ENCODE data around the gene DLK2. TPM values are rescaled to one million over a fixed set of nuclear protein-coding genes. Genes with fewer than 3 reads are reported as not detected.
A peak's percentile ranks its signal among the peaks of the same experiment; 100 is the strongest.

Gene DLK2
- total and polyA plus RNA-seq, 10 donors: 0.12 to 0.68 (median 0.42) TPM; not detected in 2

DNA sequence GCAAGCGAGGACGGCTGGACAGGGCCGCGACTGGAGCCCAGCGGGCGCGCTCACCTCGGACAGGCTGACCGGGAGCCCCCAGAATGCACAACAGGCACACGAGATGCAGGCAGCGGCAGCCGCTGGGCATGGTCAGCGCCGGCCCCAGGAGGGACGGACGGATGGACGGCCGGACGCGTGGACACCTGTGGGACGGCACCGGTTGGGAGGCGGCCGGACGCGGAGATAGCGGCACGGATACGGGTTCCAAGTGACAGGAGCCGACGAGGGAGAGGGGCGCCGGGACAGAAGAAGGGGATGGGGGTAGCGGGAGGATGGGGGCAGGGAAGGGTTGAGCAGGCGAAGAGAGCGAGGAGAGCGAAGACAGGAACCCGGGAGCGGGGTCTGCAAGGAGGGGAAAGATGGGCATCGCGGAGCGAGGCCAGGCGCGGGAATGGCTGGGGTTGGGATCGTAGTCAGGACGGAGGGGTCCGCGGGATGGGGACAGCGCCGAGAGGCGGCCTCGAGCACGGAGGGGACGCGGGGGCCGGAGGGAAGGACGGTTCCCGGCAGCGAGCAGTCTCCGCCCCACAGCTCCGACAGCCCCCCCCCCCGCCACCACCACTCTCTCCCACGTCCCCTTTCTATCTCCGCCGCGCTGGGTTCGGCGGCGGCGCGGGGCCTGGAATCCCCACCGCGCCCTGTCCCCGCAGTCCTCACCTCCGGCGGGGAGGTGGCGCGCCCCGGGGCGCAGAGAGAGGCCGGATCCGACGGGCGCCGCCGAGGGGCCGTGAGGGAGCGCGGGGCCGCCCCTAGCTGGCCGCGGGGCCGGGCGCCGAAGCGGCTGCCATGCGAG, 435 bp downstream of the DLK2 start:
- intact Hi-C loops (cut with DNase I; ENCODE audit: low total_unique reads): loop anchor here (5.0 kb wide), 1 partner anchor 52 kb away; no protein-coding TSS in a partner anchor
- Histone ChIP-seq H3K27me3 (replicated peaks in 1 of 7) (peaks cover 0 to 53% (median 26%) of the 10 kb centered on the region in 7 donors), H3K4me1 (peaks cover 0 to 27% (median 20%) of the 10 kb centered on the region in 6 donors), H3K27ac (peak overlapping the region in 3 of 8 donors; percentile 13 to 50 (median 19)), H3K36me3 (peaks cover 0 to 36% (median 22%) of the 10 kb centered on the region in 6 donors), H3K4me3 (peak overlapping the region; percentile 48 to 84 (median 58)), H3K9me3 (no peaks in the 10 kb centered on the region)
- DNase-seq: peak; percentile 95
- WGBS, 5 donors: 1 to 4% (median 1%) methylated on average over 55 to 96 of the region's 97 CpGs
- no peak for TF ChIP-seq POLR2A (IDR thresholded peaks at IDR 0.05)
- TF ChIP-seq, protein P1, sequence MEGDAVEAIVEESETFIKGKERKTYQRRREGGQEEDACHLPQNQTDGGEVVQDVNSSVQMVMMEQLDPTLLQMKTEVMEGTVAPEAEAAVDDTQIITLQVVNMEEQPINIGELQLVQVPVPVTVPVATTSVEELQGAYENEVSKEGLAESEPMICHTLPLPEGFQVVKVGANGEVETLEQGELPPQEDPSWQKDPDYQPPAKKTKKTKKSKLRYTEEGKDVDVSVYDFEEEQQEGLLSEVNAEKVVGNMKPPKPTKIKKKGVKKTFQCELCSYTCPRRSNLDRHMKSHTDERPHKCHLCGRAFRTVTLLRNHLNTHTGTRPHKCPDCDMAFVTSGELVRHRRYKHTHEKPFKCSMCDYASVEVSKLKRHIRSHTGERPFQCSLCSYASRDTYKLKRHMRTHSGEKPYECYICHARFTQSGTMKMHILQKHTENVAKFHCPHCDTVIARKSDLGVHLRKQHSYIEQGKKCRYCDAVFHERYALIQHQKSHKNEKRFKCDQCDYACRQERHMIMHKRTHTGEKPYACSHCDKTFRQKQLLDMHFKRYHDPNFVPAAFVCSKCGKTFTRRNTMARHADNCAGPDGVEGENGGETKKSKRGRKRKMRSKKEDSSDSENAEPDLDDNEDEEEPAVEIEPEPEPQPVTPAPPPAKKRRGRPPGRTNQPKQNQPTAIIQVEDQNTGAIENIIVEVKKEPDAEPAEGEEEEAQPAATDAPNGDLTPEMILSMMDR (IDR thresholded peaks at IDR 0.05 in 8 of 11, conservative IDR thresholded peaks at IDR 0.05 in 3 of 11): peak in 5 of 11 experiments; percentile 4 to 46 (median 17)
- TF ChIP-seq POLR2AphosphoS5 (IDR thresholded peaks at IDR 0.05): peak in 1 of 3 donors; percentile 41

DNA sequence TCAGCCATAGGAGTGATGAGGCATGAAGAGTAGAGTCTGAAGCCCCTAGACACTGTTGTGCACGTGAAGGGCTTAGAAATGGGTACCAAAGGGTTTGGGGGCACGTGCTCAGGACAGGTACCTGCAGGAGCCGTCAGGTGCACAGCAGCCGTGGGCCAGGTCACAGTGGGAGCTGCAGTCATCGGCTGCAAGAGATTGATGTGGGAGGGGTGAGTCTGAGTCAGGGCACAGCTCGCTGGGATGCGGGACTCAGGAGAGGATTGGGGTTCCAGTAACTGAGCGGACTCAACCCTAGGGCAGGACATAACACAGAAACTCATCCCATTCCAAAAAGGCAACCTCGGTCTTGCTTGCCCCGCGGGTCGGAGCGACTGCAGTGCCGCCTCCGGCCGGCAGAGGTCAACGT, 1.1 kb downstream of the DLK2 start:
- Histone ChIP-seq H3K36me3 (peaks cover 0 to 42% (median 29%) of the 10 kb centered on the region in 6 donors), H3K4me3 (peak overlapping the region; percentile 48 to 84 (median 58)), H3K27me3 (replicated peaks in 1 of 7) (peaks cover 0 to 47% (median 26%) of the 10 kb centered on the region in 7 donors), H3K9me3 (no peaks in the 10 kb centered on the region), H3K4me1 (peaks cover 0 to 27% (median 20%) of the 10 kb centered on the region in 6 donors), H3K27ac (peak overlapping the region in 2 of 8 donors; percentile 19 to 50)
- peak; percentile 76 for DNase-seq
- TF ChIP-seq, protein P1 (IDR thresholded peaks at IDR 0.05 in 8 of 11, conservative IDR thresholded peaks at IDR 0.05 in 3 of 11): peak; percentile 87 to 98 (median 95)
- no peak for TF ChIP-seq POLR2A (IDR thresholded peaks at IDR 0.05)
- peak; percentile 46 to 74 (median 62) for TF ChIP-seq POLR2AphosphoS5 (IDR thresholded peaks at IDR 0.05)
- intact Hi-C loops (cut with DNase I; ENCODE audit: low total_unique reads): loop anchor here (5.0 kb wide), 1 partner anchor 53 kb away; no protein-coding TSS in a partner anchor
- WGBS, 5 donors: 14 to 50% (median 20%) methylated on average over 8 to 17 of the region's 17 CpGs

DNA sequence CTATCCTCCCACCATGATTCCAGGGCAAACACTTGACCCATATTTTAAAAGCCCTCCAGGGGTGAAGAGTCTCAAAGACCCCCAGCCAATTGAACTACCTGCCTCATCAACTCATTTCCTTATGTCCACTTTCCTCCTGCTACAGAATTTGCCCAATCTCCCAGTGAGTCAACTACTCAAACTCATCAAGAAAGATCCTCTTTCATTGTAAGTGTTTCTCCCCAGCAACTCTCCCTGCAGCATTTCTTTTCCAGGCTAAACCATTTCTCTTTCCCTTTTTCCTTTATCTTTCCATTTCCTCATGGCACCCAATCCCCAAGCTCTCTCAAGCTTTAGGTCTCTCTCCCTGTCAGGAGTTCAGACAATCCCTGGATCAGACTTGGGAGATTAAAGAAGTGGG, 1.5 kb downstream of the DLK2 start:
- TF ChIP-seq, protein P1 (IDR thresholded peaks at IDR 0.05 in 8 of 11, conservative IDR thresholded peaks at IDR 0.05 in 3 of 11): no peak
- Histone ChIP-seq H3K27me3 (replicated peaks in 1 of 7) (peaks cover 0 to 42% (median 26%) of the 10 kb centered on the region in 7 donors), H3K4me1 (peaks cover 0 to 27% (median 20%) of the 10 kb centered on the region in 6 donors), H3K27ac (no peak overlapping the region), H3K36me3 (peaks cover 0 to 47% (median 33%) of the 10 kb centered on the region in 6 donors), H3K4me3 (no peak overlapping the region), H3K9me3 (no peaks in the 10 kb centered on the region)
- intact Hi-C loops (cut with DNase I; ENCODE audit: low total_unique reads): loop anchor here (5.0 kb wide), 1 partner anchor 53 kb away; no protein-coding TSS in a partner anchor
- no peak for DNase-seq

DNA sequence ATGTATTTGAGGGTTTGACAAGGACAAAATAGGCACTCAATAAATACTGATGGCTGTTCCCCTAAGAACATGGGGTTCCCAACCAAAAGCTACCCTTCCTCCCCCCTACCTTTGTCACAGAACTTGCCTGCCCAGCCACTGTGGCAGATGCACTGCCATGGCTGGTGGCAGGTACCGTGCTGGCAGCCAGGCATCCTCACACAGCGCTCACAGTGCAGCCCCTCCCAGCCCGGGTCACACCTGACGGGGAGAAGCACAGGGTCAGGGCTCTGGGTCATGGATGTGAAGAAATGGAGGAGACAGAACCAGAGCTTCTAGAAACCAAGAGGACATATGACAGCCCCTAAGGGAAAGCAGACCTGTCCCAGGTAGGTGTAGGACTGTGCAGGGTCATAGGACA, 2.5 kb downstream of the DLK2 start:
- Histone ChIP-seq H3K4me1 (peaks cover 0 to 27% (median 20%) of the 10 kb centered on the region in 6 donors), H3K9me3 (no peaks in the 10 kb centered on the region), H3K27ac (no peak overlapping the region), H3K4me3 (no peak overlapping the region), H3K27me3 (replicated peaks in 1 of 7) (peaks cover 0 to 34% (median 22%) of the 10 kb centered on the region in 7 donors), H3K36me3 (peaks cover 0 to 56% (median 42%) of the 10 kb centered on the region in 6 donors)
- intact Hi-C loops (cut with DNase I; ENCODE audit: low total_unique reads): loop anchor here (5.0 kb wide), 1 partner anchor 54 kb away; no protein-coding TSS in a partner anchor
- DNase-seq: no peak
- TF ChIP-seq POLR2A (IDR thresholded peaks at IDR 0.05) (no peak), POLR2AphosphoS5 (IDR thresholded peaks at IDR 0.05) (no peak)
- TF ChIP-seq, protein P1 (IDR thresholded peaks at IDR 0.05 in 8 of 11, conservative IDR thresholded peaks at IDR 0.05 in 3 of 11): no peak
- 88 to 96% (median 93%) methylated on average over 3 to 4 of the region's 4 CpGs for WGBS, 5 donors

All from spleen (tissue), 11 donors.